GM19035 (cell line): ENCODE results near the gene OLFML1.

Experiments used
- ATAC-seq: cut with Tn5 transposase; IDR thresholded peaks from one replicate; pipeline ENCODE4 v1.9.1; 2021; ENCODE audit not compliant: unreplicated experiment

The OLFML1 gene

DNA sequence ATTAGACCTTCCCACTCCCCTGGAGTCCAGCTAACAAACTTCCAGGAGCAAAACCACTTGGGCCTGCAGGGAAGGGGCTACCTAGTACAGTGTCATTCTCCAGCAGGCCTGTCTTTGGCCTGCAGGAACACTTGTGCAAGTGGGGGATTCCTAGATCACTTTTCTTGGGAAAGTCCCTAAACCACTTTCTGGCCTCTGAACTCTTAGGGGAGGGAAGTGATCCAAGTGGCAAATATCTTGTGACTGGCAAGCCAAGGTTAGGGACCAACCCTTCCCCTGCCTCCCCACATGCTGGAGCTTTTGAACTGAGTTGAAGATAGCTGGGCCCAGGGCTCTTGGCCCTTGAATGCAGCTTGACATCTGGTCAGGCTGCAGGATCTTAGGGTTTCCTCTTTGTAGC, 45.7 kb downstream of the OLFML1 start:
- no peak for ATAC-seq

DNA sequence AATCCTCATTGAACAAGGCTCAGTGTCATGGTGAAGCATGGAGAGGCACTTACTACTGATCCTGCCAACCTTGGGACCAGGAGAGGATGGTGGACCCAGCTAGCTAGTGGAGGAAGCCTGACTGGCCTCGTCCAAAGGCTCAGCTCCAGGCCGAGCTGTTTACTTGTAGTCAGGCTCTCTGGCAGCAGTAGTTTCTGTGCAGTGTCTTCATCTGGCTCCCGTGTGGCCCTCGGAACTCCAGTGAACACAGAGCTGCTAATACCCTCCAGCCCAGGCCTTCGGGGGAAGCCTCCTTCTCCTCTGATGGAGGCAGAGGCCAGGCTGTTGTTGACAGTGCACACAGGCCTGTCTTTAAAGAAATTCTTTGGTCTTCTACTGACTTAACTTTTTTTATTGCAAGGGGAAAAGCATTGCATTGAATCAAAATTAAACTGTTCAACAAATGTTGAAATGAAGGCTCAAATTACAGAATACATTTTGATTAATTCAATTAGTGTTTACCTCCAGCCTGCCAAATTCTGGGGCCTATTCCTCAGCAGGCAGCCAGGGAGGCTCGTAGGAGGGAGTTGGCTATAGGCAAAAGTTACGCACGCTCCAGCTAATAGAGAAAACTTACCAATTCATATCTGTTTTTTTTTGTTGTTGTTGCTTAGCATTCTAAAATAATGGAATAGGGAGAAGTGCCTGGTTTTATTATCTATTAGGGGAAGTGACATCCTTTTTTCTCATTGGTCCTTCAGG, 47.3 kb downstream of the OLFML1 start:
- no peak for ATAC-seq

DNA sequence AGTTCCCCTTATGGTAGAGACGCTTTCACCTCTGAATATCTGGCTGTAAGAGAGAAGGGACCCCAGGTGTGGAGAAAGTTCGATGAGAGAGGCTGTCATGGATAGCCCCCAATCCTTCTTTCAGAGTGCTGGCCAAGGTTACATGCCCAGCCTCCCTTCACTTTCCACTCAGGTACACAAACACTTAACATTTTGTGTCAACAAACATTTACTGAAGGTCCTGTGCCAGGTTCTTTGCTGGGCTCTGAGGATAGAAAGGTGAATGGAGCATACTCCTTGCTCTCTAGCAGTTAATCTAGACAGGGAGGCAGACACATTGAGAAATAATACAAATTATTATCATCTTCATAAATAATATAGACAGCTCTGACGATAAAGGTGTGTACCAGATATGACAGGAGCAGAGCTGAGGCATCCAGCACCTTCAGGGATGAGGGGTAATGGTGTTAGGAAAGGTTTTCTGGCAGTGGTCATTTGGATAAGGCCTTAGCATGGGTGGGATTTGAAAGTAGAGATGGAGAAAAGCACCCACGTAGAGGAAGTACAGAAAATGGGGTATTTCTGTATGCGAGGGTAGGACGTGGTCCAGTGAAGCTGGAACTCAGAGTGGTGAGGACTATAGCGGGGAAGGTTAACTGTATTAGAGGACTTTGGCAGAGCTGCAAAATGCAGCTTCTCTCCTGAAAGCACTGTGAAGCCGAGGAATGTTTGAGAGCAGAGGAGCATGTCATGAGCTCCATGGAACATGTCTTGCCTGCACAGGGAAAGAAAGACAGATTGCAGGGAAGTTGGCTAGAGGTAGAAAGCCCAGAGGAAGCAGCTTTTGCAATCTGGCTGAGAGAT, 48.1 kb downstream of the OLFML1 start:
- peak; percentile 35 for ATAC-seq

DNA sequence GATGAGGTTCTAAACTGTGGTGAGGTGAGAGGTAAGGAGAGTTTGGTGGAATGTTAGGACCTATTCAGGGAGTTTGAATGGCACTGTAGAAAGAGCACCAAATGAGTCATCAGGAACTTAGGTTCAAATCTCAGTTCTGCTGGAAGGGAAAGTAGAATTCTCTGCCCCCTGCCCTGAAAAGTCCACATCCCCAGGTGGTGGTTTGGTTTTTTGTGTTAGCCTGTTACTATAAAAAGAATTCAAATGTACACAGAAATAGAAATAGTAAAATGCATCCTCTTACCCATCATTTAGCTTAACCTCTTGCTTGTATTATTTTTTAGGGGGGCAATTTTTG, 48.7 kb downstream of the OLFML1 start:
- peak; percentile 49 for ATAC-seq

DNA sequence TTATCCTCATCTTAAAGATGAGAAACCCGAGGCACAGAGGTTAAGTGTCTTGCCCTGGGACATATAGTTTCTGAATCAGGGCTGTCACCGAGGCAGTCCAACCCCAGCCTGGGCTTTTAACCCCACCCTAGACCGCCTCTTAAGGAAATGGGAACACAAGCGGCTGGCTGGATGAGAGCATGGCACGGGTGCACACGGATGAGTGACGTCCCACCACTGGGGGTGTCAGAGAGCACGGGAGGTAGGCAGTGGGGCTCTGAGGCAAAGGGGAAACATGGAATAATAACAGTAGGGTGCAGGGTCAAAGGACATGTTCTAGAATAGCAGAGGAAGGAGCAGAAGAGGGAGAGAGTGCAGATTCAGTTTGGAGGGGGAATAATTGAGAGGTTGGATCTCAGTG, 50.8 kb downstream of the OLFML1 start:
- no peak for ATAC-seq

DNA sequence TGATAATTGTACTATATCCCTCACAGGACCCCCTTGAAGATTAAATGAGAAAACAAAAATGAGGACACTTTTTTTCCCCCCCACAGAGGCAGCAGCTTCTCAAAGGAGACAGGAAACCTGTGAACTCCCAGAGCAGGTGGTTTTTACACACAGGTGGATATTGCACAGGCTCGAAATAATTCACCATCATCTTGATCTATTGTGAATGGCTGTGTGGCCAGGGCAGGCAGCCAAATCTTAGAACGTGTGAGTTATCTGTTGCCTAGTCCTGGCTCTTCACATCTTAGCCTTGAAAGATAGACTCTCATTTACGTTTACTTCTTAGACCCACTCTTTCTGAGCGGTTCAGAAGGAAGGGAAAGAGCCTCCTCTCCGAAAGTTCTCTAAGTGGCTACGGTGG, 52.0 kb downstream of the OLFML1 start:
- ATAC-seq, result no peak

DNA sequence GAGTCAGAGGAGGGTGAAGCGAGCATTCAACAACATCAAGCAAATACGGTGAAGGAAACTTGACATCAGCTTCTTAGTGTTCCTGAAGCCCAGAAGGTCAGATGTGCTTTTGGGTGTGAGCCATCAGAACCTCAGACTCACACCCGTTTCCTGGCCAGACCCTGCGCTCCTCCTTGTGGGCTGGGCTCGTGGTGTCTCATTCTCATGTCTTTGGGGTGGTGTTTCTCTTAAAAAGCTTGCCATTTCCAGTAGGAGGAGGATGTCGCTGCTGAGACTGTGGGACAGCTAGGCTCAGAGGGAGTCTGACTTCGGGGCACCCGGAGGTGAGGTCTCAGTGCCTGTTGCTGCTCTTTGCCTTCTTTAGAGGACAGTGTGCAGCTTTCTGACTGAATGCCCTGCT, 52.7 kb downstream of the OLFML1 start:
- ATAC-seq, result no peak

DNA sequence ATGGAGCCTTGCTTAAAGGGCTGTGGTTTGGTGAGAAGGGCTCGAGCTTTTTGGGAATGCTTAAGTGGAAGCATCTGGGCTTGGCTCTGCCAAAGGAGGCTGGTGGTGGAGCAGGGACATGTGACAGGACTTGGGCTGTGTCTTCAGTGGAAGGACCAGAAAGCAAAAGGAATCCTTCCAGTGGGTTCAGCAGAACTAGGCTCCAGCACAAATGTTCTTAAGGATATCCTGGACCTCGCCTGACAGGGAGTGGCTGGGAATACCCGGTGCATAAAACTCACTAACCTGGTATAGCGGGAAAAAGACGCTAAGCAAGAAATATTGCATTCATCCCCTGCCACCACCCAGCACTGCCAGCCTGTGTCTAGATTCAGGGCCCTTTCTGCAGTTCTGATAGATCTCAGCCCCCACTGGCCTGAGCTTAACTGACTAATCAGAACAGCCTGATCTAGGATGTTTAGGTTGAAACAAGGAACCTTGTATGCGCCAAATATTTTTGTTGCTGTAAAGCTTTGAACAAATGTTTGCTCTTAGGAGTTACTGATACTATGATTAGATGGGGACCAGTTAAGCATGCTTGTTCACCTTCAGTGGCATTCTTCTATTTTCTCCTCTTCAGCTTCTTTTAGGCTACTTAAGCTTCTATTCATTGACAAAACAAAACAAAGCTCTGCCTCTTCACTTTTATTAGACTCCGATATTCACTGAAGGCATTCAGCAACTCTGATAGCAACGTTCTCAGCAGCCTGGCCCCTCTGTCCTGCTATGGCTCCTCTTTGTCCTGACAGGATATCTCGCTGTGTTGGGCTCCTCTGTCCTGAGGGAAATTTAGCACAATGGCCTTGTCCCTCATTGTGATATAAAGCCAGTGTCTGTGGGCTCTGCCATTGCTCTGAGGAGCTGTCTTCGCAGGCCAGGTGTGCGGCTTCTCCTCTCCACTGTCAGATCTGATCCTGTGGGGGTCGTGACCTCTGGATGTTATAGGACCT, 53.5 kb downstream of the OLFML1 start:
- no peak for ATAC-seq

DNA sequence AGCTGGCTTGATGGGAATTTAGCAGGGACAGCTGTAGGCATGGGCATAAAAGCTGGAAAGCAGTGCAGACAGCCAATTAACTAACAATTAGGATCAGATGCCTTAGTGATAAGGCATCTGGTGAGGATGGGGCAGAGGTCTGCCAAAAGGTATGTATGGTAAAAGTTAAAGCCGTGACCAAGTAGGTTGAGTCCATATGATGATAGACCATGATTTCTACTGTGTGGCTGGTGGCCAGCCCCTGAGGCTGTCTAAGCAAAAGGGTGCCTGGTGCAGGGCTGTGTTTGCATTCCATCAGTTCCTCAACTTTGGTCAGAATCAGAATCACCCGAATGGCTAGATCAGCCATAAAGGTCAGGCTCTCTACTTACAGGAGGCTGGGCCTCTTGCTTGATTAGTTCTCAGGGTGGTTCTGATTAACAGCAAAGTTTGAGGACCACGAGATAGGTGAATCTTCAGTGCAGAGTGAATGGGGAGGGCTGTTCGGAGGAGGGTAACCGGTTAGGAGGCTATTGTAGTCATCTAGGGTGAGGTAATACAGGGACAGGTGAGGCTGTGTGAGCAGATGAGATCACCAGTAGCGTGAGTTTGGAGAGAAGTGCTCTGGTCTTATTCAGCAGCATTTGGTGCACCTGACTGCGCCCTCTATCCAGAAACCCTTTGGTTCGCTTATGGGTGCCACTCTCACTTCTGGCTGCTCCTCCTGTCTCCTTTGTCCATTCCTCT, 55.7 kb downstream of the OLFML1 start:
- ATAC-seq, result no peak

DNA sequence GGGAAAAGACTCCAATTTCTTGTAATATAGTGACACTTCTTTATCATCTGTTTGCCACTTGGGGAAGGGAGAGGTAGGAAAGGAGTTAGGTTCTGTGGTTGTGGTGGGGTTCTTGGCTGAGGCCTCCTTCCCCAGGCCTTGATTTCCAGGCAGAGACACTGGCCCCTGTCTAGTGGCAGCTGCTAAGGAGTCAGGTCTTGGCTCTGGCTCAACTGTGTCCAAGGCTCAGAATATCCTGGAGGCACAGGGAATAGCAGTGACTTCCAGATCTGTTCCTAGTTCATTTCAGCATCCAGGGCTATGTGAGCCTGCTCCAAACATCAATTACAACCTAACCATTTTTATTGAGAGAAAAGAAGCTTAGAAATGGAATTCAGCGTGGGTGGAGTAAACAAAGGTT, 58.0 kb downstream of the OLFML1 start:
- no peak for ATAC-seq

DNA sequence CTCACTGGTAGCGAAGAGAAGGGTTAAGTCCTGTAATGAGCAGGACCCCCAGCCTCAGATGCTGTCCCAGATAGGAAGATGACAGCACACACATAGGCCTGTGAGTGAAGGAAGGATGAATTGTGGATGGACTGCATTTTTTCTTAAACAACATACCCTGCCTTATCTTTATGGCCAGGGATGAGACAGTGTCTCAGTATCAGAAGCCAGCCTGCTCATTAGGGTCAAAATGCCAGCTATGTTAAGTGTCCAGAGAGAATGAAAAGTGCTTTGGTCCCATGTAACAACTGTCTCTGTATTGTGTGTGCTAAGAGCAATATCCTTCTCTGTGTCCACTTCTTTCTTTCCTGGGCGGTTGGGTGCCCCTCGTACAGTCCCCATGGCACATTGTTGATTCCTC, 58.7 kb downstream of the OLFML1 start:
- no peak for ATAC-seq

DNA sequence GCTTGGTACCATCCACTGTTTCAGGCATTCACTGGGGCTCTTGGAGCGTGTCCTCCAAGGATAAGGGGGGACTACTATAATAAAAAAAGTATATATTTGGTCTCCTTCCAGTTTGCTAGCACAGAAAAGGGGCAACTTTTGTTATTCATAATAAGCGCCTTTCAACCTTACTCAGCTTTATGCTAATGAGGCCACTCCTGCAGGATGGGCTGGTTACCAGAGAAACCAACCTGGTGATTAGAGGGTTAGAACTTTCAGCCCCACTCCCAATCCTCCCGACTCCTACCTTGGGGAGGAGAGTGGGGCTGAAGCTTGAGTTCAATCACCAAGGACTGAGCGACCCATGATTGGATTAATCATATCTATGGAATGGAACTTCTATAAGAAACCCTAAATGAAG, 60.3 kb downstream of the OLFML1 start:
- no peak for ATAC-seq

DNA sequence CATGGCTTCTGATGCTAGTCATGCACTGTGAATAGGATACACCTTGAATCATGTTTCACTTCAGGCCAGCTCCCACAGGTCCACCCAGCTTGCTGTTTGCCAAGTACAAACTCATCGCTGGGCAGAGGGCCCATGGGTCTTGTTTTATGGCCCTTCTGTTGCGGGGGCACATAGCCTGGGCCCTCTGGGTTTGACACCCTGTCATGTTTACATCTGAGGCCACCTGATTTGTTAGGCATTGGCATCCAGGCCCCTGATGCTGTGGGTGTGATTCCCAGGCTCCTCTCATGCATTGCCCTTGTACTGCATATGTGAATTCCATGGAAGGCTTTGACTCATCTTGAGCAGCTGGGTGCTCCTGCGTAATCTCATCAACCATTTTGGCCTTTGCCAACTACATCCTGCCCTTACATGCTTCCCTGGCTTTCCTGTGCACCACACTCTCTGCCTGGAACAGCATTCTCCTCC, 61.1 kb downstream of the OLFML1 start:
- ATAC-seq, result no peak

DNA sequence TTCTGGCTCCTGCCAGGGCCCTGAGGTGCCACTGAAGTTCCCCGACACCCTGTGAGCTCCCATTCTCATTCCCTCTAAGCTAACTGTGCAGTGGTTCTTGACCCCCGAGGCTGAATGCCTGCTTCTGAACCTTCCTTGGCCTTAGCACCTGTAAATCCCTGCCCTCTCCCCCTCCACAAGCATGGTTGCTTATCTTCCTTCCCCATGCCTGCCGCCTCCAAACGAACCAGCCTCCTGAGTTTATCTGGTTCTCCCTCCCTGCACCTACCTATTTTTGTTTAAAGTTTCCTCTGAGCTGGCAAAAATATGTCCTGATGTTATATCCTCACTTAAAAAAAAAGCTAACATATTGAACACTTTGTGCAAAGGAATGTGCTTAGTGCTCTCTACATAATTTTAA, 62.4 kb downstream of the OLFML1 start:
- no peak for ATAC-seq

DNA sequence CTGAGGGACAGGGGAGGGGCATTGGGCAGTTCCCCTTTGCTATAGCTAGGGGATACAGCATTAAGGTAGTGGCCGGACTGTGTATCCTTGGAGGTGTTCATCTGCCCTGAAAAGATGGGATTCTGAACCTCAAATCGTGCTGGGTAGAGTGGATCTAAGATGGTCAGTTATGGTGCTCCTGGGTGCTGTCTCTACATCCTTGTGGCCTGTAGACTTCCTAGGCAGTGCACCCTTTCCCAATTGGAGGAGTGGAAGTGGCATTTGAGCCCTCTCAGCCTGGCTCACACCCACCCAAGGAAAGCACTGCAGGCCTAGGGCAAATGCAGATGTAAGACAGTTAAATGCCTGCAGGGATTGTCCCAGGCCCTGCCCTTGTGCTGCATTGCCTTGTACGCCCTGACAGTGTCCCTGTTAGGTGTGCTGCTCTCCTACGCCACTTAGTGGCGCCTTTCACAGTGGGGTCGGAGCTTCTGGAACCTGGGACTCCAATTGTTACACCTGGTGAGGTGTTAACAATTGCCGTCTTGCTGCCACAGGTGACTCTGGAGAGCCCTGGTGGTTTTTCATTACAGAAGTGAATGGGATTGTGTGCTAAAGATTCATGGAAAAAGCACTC, 63.5 kb downstream of the OLFML1 start:
- ATAC-seq, result peak; percentile 86

DNA sequence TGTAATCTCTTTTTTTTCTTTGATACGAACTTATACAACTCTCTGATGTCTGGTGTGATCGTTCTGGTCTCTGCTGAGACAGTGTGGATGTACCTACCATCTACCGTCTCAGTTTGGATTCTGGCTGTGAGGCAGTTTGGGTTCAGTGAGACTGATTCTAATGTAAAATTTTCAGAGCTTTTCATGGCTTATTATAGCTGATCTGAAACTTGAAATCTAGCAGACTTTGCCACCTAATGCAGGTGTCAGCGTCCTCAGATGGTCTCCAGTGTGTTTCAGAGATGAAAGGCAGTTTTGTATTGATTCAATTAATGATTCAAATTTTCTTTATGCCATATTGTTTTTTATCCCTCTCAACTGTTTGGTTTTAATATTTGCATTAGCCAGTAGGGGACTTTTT, 64.4 kb downstream of the OLFML1 start:
- no peak for ATAC-seq

DNA sequence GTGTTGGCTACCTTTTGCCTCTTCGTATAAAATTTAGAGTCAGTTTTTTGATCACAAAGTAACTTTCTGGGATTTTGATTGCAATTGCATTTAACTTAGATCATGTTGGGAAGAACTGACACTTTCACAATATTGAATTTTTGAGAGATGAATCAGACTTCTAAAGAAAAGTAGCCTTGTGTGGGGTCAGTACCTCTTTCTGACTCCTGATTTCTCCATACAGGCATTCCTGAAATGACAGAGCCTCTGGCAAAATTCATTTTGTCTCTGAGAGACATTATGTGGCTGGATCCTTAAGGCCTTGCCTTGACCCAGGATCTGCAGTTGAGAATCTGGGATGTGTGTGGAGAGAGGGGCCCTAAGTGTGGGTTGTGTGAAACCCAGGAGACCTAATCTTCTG, 66.3 kb downstream of the OLFML1 start:
- no peak for ATAC-seq

DNA sequence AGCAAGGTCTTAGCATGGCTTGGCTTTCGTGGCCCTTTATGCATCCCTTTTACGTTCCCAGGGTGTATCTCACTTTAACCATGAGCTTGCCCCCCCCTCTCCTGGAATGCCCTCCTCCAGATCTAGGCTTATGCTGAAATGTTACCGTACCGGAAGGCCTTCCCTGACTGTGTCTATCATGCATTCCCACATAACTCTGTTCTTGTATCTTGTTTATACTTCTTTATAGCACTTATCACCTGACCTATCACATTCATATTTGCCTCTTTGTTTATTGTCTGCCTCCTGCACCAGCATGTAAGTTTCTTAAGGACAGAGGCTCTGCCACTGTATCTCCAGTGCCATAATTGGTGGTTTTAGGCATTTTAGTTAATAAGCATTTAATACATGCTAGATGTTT, 67.4 kb downstream of the OLFML1 start:
- ATAC-seq, result no peak

DNA sequence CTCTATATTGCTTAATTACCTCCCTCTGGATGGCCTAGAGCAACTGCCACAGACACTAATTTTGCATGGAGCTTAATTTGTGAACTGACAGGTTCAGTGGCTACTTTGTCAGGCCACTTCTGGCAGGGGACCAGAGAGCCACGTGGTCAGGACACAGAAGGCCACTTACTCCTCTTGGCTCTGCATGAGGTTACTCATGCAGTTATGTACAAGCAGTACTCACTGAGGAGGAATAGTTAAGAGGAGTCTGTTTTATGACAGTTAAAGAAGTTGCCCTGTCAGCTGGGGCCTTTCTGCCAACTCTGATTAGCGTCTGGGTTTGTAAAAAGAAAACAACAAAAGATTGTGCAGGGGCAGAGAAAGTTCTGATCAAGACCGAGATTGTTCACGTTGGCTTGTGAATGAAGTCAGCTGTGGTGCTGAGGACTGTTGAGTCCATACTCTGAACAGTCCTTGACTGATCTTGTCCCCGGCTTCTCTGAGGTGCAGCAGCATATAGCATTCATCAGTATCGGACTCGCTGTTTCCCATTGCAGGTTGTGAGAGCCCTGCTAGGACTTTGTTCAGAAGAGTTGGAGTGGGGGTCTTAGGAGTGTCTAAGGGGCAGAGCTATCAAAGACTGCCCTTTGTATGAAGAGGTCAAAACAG, 69.9 kb downstream of the OLFML1 start:
- ATAC-seq, result no peak

DNA sequence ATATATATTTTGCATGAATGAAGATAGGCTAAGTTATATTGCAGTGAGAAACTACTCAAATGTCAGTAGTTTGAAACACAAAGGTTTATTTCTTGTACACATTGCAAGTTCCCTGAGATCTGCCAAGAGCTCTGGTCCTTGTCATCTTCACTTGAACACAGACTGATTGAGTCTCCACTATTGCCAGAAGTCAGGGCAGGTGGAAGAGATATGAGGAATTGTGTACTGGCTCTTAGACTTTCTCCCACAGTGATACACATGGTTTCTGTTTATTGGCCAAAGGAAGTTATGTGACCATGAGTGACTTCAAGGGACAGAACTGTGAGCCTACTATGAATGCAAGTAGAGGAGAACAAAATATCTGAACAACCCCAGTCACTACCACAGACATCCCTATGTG, 72.7 kb downstream of the OLFML1 start:
- no peak for ATAC-seq
